ENCODE measurements around the gene MEIS3. TPM values are rescaled to one million over a fixed set of nuclear protein-coding genes. Genes with fewer than 3 reads are reported as not detected.

MEIS3 gene
- total RNA-seq, 1 donor from 2014 or later: 3.7 TPM

GRCh38 chr19:47436712-47437401 is 17.5 kb upstream of the MEIS3 start:
- DNase-seq (ENCODE audit: low spot score): peak; percentile 84
- intact Hi-C loops (cut with DNase I): loop anchor here (1.0 to 2.0 kb wide), 2 partner anchors 80 to 261 kb away; no protein-coding TSS in a partner anchor

- intact Hi-C loops (cut with DNase I): loop anchor here (1.0 to 2.0 kb wide), 2 partner anchors 81 to 262 kb away; no protein-coding TSS in a partner anchor
- DNase-seq (ENCODE audit: low spot score): no peak
These were observed 16.6 kb upstream of the MEIS3 start for GRCh38 chr19:47435883-47436417.

- no peak for DNase-seq (ENCODE audit: low spot score)
- intact Hi-C loops (cut with DNase I): no loop called here
These were observed 15.9 kb upstream of the MEIS3 start for GRCh38 chr19:47435196-47435595.

- no peak for DNase-seq (ENCODE audit: low spot score)
- intact Hi-C loops (cut with DNase I): no loop called here
These were observed 14.8 kb upstream of the MEIS3 start for GRCh38 chr19:47434088-47434487.

- no peak for DNase-seq (ENCODE audit: low spot score)
- intact Hi-C loops (cut with DNase I): no loop called here
These were observed 13.8 kb upstream of the MEIS3 start for GRCh38 chr19:47433121-47433520.

- no peak for DNase-seq (ENCODE audit: low spot score)
- intact Hi-C loops (cut with DNase I): no loop called here
These were observed 13.2 kb upstream of the MEIS3 start for GRCh38 chr19:47432499-47432898.

GRCh38 chr19:47432091-47432490 is 12.8 kb upstream of the MEIS3 start:
- DNase-seq (ENCODE audit: low spot score): no peak
- intact Hi-C loops (cut with DNase I): no loop called here

GRCh38 chr19:47430041-47430802 is 10.9 kb upstream of the MEIS3 start:
- no peak for DNase-seq (ENCODE audit: low spot score)

GRCh38 chr19:47429140-47429793 is 9.9 kb upstream of the MEIS3 start:
- intact Hi-C loops (cut with DNase I): loop anchor here (10.0 kb wide), 1 partner anchor 134 kb away; no protein-coding TSS in a partner anchor
- no peak for DNase-seq (ENCODE audit: low spot score)

More at GRCh38 chr19:47430041-47430802, 10.9 kb upstream of the MEIS3 start:
- intact Hi-C loops (cut with DNase I): no loop called here

GRCh38 chr19:47428177-47428894 is 9.0 kb upstream of the MEIS3 start:
- intact Hi-C loops (cut with DNase I): loop anchor here (10.0 kb wide), 1 partner anchor 134 kb away; no protein-coding TSS in a partner anchor
- DNase-seq (ENCODE audit: low spot score): peak; percentile 89

- intact Hi-C loops (cut with DNase I): loop anchor here (10.0 kb wide), 1 partner anchor 133 kb away; no protein-coding TSS in a partner anchor
- DNase-seq (ENCODE audit: low spot score): no peak
These were observed 8.2 kb upstream of the MEIS3 start for GRCh38 chr19:47427241-47428176.

GRCh38 chr19:47423203-47423882 is 4.0 kb upstream of the MEIS3 start:
- intact Hi-C loops (cut with DNase I): loop anchor here (10.0 kb wide), 1 partner anchor 129 kb away; no protein-coding TSS in a partner anchor
- DNase-seq (ENCODE audit: low spot score): no peak

GRCh38 chr19:47422417-47423163 is 3.3 kb upstream of the MEIS3 start:
- intact Hi-C loops (cut with DNase I): loop anchor here (10.0 kb wide), 1 partner anchor 128 kb away; no protein-coding TSS in a partner anchor
- DNase-seq (ENCODE audit: low spot score): no peak

GRCh38 chr19:47421844-47422395 is 2.6 kb upstream of the MEIS3 start:
- no peak for DNase-seq (ENCODE audit: low spot score)
- intact Hi-C loops (cut with DNase I): loop anchor here (10.0 kb wide), 1 partner anchor 127 kb away; no protein-coding TSS in a partner anchor

- no peak for DNase-seq (ENCODE audit: low spot score)
- intact Hi-C loops (cut with DNase I): loop anchor here (10.0 kb wide), 1 partner anchor 127 kb away; no protein-coding TSS in a partner anchor
These were observed 2.0 kb upstream of the MEIS3 start for GRCh38 chr19:47421244-47421786.

- intact Hi-C loops (cut with DNase I): loop anchor here (10.0 kb wide), 1 partner anchor 125 kb away; no protein-coding TSS in a partner anchor
- no peak for DNase-seq (ENCODE audit: low spot score)
These were observed 462 bp upstream of the MEIS3 start for GRCh38 chr19:47419789-47420188.
